ENCODE results near the gene ANP32A. TPM values are rescaled to one million over a fixed set of nuclear protein-coding genes. Genes with fewer than 3 reads are reported as not detected.

The ANP32A gene
- total RNA-seq, 5 donors from 2014 or later (not counting 1 experiment from before 2014, with no cell fraction given) = 93.2 to 123 (median 116) TPM

Other genes starting within 250 kb of the ANP32A start
- under 1 TPM in 3 of 5 donors, not detected in 2; 0.06 to 0.39 (median 0.09) TPM for gene CORO2B, start 241.9 kb downstream of the ANP32A start, total RNA-seq
- under 1 TPM in 2 of 5 donors, not detected in 3; 0.33 to 0.64 TPM for gene SPESP1, start 109.6 kb upstream of the ANP32A start, total RNA-seq
- gene NOX5, start 193.8 kb upstream of the ANP32A start, total RNA-seq = under 1 TPM in 1 of 5 donors, not detected in 4; 0.10 TPM

Data from T-cell (primary cell).